ENCODE data around the gene PSKH1. TPM values are rescaled to one million over a fixed set of nuclear protein-coding genes. Genes with fewer than 3 reads are reported as not detected.

The PSKH1 gene
- polyA plus RNA-seq, 1 donor from 2014 or later, result 3.8 TPM

GRCh38 chr16:67964477-67965131 is 71.5 kb downstream of the PSKH1 start:
- no peak overlapping the region for H3K4me2 ChIP-seq (ENCODE audit: low read length)
- no peak overlapping the region for H3K27ac ChIP-seq (ENCODE audit: low read length)
- no peaks in the 10 kb centered on the region for H4K20me1 ChIP-seq (ENCODE audit: insufficient read depth)

More at GRCh38 chr16:67964477-67965131, 71.5 kb downstream of the PSKH1 start:
- no peaks in the 10 kb centered on the region for H3F3A ChIP-seq (ENCODE audit: insufficient read depth, low read length, poor library complexity, severe bottlenecking)
- H3K79me2 ChIP-seq (replicated peaks; ENCODE audit: insufficient read depth, low read length), result no peaks in the 10 kb centered on the region
- H3K9me3 ChIP-seq (ENCODE audit: low read length), result no peaks in the 10 kb centered on the region
- no peak overlapping the region for H3K9ac ChIP-seq (ENCODE audit: low read length)
- H2AFZ ChIP-seq (ENCODE audit: low read depth, low read length), result no peak overlapping the region
- TF ChIP-seq EZH2 (IDR thresholded peaks at IDR 0.05; ENCODE audit: borderline replicate concordance, insufficient read depth, low read length, poor library complexity, severe bottlenecking), result no peak
- TF ChIP-seq TAF1 (IDR thresholded peaks at IDR 0.05; ENCODE audit: low read depth), result no peak
- TF ChIP-seq REST (IDR thresholded peaks at IDR 0.05; ENCODE audit: borderline replicate concordance), result no peak
- no peak for TF ChIP-seq POLR2AphosphoS5 (IDR thresholded peaks at IDR 0.05)
- no peak for TF ChIP-seq CTCF (IDR thresholded peaks at IDR 0.05; ENCODE audit: poor library complexity, severe bottlenecking)
- no peak for TF ChIP-seq RAD21 (conservative IDR thresholded peaks at IDR 0.05)
- TF ChIP-seq EP300 (conservative IDR thresholded peaks at IDR 0.05; ENCODE audit: poor library complexity, severe bottlenecking), result no peak
- no peak for TF ChIP-seq MXI1 (conservative IDR thresholded peaks at IDR 0.05; ENCODE audit: poor library complexity, severe bottlenecking)
- no peak for TF ChIP-seq SMC3 (conservative IDR thresholded peaks at IDR 0.05; ENCODE audit: poor library complexity)
- H3K27me3 ChIP-seq (ENCODE audit: insufficient read depth, low read depth, low read length), result peaks cover 27% of the 10 kb centered on the region
- H3K9me2 ChIP-seq (ENCODE audit: insufficient read depth, low read length), result no peaks in the 10 kb centered on the region
- H3K4me3 ChIP-seq (ENCODE audit: low read length), result no peak overlapping the region
- no peaks in the 10 kb centered on the region for H3K36me3 ChIP-seq (ENCODE audit: insufficient read depth, low read length)
